Measurements from ENCODE around the gene DFFA. TPM values are rescaled to one million over a fixed set of nuclear protein-coding genes. Genes with fewer than 3 reads are reported as not detected.

Gene DFFA
- total RNA-seq, 1 experiment from 2014 or later: 45.2 TPM

DNA sequence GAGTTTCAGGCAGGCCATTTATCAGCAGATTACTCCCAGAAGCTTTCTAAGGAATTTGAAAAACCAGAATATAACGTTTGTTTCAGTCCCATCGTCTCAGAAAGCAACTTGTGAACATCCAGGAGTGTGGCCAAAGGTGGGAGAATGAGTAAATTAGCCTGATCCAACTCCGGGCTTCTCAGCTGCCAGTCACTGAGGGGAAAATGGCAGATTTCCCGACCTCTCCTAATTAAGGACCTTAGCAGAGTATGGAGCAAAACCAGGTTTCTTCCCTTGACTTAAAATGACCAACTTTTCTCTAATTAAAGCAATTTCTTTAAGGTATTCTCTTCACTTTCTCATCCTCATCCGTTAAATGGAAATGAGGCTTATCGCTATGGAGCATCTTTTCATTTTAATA lies 21.5 kb downstream of the DFFA start:
- DNase-seq: no peak
- TSS peak; percentile 9 for BruUV-seq (replicated peaks)
- no peaks in the 10 kb centered on the region for H3K36me3 Mint-ChIP-seq (ENCODE audit: insufficient read depth, unreplicated experiment)
- no peaks in the 10 kb centered on the region for H3K4me1 Mint-ChIP-seq (ENCODE audit: low read depth, unreplicated experiment)
- intact Hi-C loops (cut with micrococcal nuclease; ENCODE audit: unreplicated experiment): no loop called here
- H3K27ac Mint-ChIP-seq (ENCODE audit: unreplicated experiment): no peak overlapping the region
- no peak overlapping the region for H3K4me3 Mint-ChIP-seq (ENCODE audit: low read depth, unreplicated experiment)
- CTCF ChIA-PET: no interaction called here
- no peaks in the 10 kb centered on the region for H3K27me3 Mint-ChIP-seq (ENCODE audit: unreplicated experiment)
- no peaks in the 10 kb centered on the region for H3K9me3 Mint-ChIP-seq (ENCODE audit: low read depth, unreplicated experiment)
- TF ChIP-seq, protein P1, sequence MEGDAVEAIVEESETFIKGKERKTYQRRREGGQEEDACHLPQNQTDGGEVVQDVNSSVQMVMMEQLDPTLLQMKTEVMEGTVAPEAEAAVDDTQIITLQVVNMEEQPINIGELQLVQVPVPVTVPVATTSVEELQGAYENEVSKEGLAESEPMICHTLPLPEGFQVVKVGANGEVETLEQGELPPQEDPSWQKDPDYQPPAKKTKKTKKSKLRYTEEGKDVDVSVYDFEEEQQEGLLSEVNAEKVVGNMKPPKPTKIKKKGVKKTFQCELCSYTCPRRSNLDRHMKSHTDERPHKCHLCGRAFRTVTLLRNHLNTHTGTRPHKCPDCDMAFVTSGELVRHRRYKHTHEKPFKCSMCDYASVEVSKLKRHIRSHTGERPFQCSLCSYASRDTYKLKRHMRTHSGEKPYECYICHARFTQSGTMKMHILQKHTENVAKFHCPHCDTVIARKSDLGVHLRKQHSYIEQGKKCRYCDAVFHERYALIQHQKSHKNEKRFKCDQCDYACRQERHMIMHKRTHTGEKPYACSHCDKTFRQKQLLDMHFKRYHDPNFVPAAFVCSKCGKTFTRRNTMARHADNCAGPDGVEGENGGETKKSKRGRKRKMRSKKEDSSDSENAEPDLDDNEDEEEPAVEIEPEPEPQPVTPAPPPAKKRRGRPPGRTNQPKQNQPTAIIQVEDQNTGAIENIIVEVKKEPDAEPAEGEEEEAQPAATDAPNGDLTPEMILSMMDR (IDR thresholded peaks at IDR 0.05; ENCODE audit: unreplicated experiment): no peak

DNA sequence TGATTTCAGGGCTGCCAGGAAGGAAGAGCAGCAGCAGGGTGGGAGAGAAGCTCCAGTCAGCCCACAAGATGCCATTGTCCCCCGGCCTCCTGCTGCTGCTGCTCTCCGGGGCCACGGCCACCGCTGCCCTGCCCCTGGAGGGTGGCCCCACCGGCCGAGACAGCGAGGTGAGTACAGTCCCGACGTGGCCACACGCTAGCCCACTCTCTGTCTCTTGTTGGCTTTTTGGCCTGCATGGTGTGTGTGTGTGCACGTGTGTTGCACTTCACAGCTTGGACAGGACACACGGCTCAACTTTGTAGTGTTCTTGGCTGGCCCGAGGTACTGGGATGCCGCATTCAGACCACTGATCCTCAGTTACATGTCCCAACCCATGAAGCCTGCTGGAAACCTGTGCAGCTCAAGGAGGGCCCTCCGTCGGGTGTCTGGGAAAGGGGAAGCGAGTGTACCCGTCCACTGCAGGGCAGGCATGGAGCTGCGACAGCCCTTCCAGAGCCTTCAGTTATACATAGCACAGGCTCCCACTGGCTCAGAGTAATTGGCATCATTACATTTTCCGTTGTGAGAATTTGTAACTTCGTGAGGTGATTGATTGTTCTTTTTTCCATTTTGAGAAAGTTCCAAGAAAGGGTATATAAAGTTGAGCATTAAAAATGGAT lies 22.0 kb downstream of the DFFA start:
- H3K36me3 Mint-ChIP-seq (ENCODE audit: insufficient read depth, unreplicated experiment): no peaks in the 10 kb centered on the region
- H3K4me1 Mint-ChIP-seq (ENCODE audit: low read depth, unreplicated experiment): no peaks in the 10 kb centered on the region
- H3K27ac Mint-ChIP-seq (ENCODE audit: unreplicated experiment): no peak overlapping the region
- H3K4me3 Mint-ChIP-seq (ENCODE audit: low read depth, unreplicated experiment): no peak overlapping the region
- no peak for DNase-seq
- H3K9me3 Mint-ChIP-seq (ENCODE audit: low read depth, unreplicated experiment): no peaks in the 10 kb centered on the region
- H3K27me3 Mint-ChIP-seq (ENCODE audit: unreplicated experiment): no peaks in the 10 kb centered on the region
- intact Hi-C loops (cut with micrococcal nuclease; ENCODE audit: unreplicated experiment): no loop called here
- TF ChIP-seq, protein P1 (IDR thresholded peaks at IDR 0.05; ENCODE audit: unreplicated experiment): no peak
- CTCF ChIA-PET: no interaction called here
- no TSS peak for BruUV-seq (replicated peaks)

DNA sequence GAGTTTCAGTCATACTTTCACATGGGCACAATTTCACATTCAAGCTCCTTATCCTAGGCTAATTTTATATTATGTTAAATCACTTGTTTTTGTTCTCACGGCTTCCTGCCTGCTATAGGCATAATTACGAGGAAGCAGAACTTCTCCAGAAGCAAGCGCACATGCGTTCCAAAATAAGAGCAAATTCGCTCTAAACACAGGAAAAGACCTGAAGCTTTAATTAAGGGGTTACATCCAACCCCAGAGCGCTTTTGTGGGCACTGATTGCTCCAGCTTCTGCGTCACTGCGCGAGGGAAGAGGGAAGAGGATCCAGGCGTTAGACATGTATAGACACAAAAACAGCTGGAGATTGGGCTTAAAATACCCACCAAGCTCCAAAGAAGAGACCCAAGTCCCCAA lies 22.6 kb downstream of the DFFA start, which contains the start of gene CORT:
CORT (plus strand) TSS at position 281 of the 400 bp plus-strand sequence. CDS start 193 bp downstream, outside the sequence.
- no peak for DNase-seq
- Mint-ChIP-seq H3K27me3 (ENCODE audit: unreplicated experiment) (no peaks in the 10 kb centered on the region), H3K27ac (ENCODE audit: unreplicated experiment) (no peak within 1 kb of the TSS), H3K4me1 (ENCODE audit: low read depth, unreplicated experiment) (no peaks in the 10 kb centered on the region), H3K9me3 (ENCODE audit: low read depth, unreplicated experiment) (no peaks in the 10 kb centered on the region), H3K36me3 (ENCODE audit: insufficient read depth, unreplicated experiment) (no peaks in the 10 kb centered on the region), H3K4me3 (ENCODE audit: low read depth, unreplicated experiment) (no peak within 1 kb of the TSS)
- no TSS peak for BruUV-seq (replicated peaks)
- CTCF ChIA-PET: no interaction called here
- intact Hi-C loops (cut with micrococcal nuclease; ENCODE audit: unreplicated experiment): no loop called here
- TF ChIP-seq, protein P1 (IDR thresholded peaks at IDR 0.05; ENCODE audit: unreplicated experiment): no peak

DNA sequence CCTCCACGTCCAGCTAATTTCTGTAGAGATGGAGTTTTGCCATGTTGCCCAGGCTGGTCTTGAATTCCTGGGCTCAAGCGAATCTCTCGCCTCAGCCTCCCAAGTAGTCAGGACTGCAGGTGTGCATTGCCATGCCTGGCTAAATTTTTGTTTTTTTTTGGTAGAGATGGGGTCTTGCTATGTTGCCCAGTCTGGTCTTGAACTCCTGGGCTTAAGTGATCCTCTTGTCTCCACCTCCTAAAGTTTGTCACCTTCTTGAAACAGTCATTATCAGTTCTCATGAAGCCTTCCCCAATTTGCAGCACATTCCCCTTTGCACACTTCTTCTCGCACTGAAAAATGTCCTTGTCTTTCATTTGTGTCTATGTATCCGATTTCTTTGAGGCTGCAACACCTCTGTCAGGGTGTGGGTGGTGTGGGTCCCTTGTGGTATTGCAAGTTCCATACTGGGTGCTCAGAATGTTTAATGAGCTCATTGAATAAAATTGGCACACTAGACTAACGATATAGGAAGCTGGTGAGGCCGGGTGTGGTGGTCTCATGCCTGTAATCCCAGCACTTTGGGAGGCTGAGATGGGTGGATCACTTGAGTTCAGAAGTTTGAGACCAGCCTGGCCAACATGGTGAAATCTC lies 25.4 kb downstream of the DFFA start:
- no TSS peak for BruUV-seq (replicated peaks)
- DNase-seq: no peak
- Mint-ChIP-seq H3K27me3 (ENCODE audit: unreplicated experiment) (no peaks in the 10 kb centered on the region), H3K9me3 (ENCODE audit: low read depth, unreplicated experiment) (no peaks in the 10 kb centered on the region), H3K4me1 (ENCODE audit: low read depth, unreplicated experiment) (no peaks in the 10 kb centered on the region), H3K27ac (ENCODE audit: unreplicated experiment) (no peak overlapping the region), H3K36me3 (ENCODE audit: insufficient read depth, unreplicated experiment) (peaks cover 5% of the 10 kb centered on the region), H3K4me3 (ENCODE audit: low read depth, unreplicated experiment) (no peak overlapping the region)
- TF ChIP-seq, protein P1 (IDR thresholded peaks at IDR 0.05; ENCODE audit: unreplicated experiment): no peak
- CTCF ChIA-PET: no interaction called here
- intact Hi-C loops (cut with micrococcal nuclease; ENCODE audit: unreplicated experiment): no loop called here
